ENCODE results near the gene ISLR. TPM values are rescaled to one million over a fixed set of nuclear protein-coding genes. Genes with fewer than 3 reads are reported as not detected.

The ISLR gene
- total RNA-seq, 3 donors from 2014 or later: 4.9 to 29.9 (median 7.4) TPM

- H3K4me3 ChIP-seq: no peak overlapping the region
- TF ChIP-seq CTCF (IDR thresholded peaks at IDR 0.05): no peak
- no peak for DNase-seq
- no peaks in the 10 kb centered on the region for H3K36me3 ChIP-seq (ENCODE audit: low read depth)
- no peaks in the 10 kb centered on the region for H3K9me3 ChIP-seq
- peaks cover 6% of the 10 kb centered on the region for H3K4me1 ChIP-seq (ENCODE audit: low read depth)
- intact Hi-C loops (cut with DNase I, micrococcal nuclease): no loop called here
- ATAC-seq: no peak
These were observed 21.4 kb downstream of the ISLR start for GRCh38 chr15:74194572-74195559.

- ATAC-seq (peak; percentile 94), DNase-seq (peak; percentile 84 to 93 (median 86))
- TF ChIP-seq CTCF (IDR thresholded peaks at IDR 0.05): no peak
- Histone ChIP-seq H3K36me3 (ENCODE audit: low read depth) (no peaks in the 10 kb centered on the region), H3K4me3 (no peak overlapping the region), H3K4me1 (ENCODE audit: low read depth) (peaks cover 6% of the 10 kb centered on the region), H3K9me3 (no peaks in the 10 kb centered on the region)
- intact Hi-C loops (cut with DNase I, micrococcal nuclease): no loop called here
These were observed 22.7 kb downstream of the ISLR start for GRCh38 chr15:74196175-74196574.

GRCh38 chr15:74197176-74197965 is 23.9 kb downstream of the ISLR start:
- ATAC-seq (no peak), DNase-seq (no peak)
- TF ChIP-seq CTCF (IDR thresholded peaks at IDR 0.05): no peak
- Histone ChIP-seq H3K4me3 (no peak overlapping the region), H3K4me1 (ENCODE audit: low read depth) (peaks cover 6% of the 10 kb centered on the region), H3K36me3 (ENCODE audit: low read depth) (no peaks in the 10 kb centered on the region), H3K9me3 (no peaks in the 10 kb centered on the region)
- intact Hi-C loops (cut with DNase I, micrococcal nuclease): no loop called here

GRCh38 chr15:74199297-74199652 is 25.8 kb downstream of the ISLR start:
- no peak overlapping the region for H3K4me3 ChIP-seq
- ATAC-seq (no peak), DNase-seq (no peak)
- H3K36me3 ChIP-seq (ENCODE audit: low read depth): no peaks in the 10 kb centered on the region
- no peaks in the 10 kb centered on the region for H3K9me3 ChIP-seq
- intact Hi-C loops (cut with DNase I, micrococcal nuclease): no loop called here
- peaks cover 6% of the 10 kb centered on the region for H3K4me1 ChIP-seq (ENCODE audit: low read depth)
- no peak for TF ChIP-seq CTCF (IDR thresholded peaks at IDR 0.05)

GRCh38 chr15:74200412-74200815 is 26.9 kb downstream of the ISLR start:
- ATAC-seq (peak; percentile 35), DNase-seq (no peak)
- intact Hi-C loops (cut with DNase I, micrococcal nuclease): no loop called here
- no peaks in the 10 kb centered on the region for H3K36me3 ChIP-seq (ENCODE audit: low read depth)
- H3K4me3 ChIP-seq: no peak overlapping the region
- H3K9me3 ChIP-seq: no peaks in the 10 kb centered on the region
- H3K4me1 ChIP-seq (ENCODE audit: low read depth): peaks cover 6% of the 10 kb centered on the region
- no peak for TF ChIP-seq CTCF (IDR thresholded peaks at IDR 0.05)
